ENCODE measurements around the gene FOXO4. TPM values are rescaled to one million over a fixed set of nuclear protein-coding genes. Genes with fewer than 3 reads are reported as not detected.
"Not testable (repeated sequence)": the region's sequence is repeated elsewhere in the genome, so short reads cannot be mapped to it uniquely, and the experiment has no call there.

FOXO4 gene, protein sequence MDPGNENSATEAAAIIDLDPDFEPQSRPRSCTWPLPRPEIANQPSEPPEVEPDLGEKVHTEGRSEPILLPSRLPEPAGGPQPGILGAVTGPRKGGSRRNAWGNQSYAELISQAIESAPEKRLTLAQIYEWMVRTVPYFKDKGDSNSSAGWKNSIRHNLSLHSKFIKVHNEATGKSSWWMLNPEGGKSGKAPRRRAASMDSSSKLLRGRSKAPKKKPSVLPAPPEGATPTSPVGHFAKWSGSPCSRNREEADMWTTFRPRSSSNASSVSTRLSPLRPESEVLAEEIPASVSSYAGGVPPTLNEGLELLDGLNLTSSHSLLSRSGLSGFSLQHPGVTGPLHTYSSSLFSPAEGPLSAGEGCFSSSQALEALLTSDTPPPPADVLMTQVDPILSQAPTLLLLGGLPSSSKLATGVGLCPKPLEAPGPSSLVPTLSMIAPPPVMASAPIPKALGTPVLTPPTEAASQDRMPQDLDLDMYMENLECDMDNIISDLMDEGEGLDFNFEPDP
- 61.6 TPM for total RNA-seq

DNA sequence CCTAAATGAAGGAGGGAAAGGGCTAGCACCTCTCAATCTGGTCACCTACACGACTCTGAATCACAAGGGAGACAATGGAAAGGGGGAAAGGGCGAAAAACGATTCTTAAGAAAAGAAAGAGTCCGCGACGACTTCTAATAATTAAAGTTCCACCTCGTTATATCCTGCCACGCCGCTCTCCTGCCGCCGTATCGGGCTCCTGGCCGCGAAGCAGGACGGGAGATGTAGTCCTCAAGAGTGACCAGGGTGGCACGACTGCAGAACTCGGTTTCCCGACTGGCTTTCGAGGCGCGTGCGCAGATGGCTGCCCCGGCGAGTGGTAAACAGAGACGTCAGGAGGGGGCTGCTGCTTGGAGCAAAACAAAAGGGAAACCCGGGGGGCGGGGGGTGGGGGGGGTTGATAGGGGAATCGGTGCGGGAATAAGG, at the start of gene FOXO4:
Gene FOXO4 (plus strand): TSS at position 297 of the 426 bp plus-strand sequence. CDS start 678 bp downstream, outside the sequence.
- ATAC-seq: peak; percentile 95
- DNase-seq (ENCODE audit: low spot score): peak; percentile 94
- intact Hi-C loops (cut with DNase I): no loop called here

DNA sequence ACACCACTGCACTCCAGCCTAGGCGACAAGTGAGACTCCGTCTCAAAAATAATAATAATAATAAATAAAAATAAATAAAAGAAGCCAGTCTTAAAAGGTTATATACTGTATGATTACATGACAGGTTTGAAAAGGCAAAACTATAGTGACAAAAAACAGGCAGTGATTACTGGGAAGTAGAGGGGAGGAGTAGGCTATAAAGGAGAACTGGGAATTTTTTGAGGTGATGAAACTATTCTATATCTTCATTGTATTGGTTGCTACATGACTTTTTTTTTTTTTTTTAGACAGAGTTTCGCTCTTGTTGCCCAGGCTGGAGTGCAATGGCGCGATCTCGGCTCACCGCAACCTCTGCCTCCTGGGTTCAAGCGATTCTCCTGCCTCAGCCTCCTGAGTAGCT, 47.8 kb upstream of the FOXO4 start:
- ATAC-seq; DNase-seq (ENCODE audit: low spot score); intact Hi-C loops (cut with DNase I): not testable (repeated sequence)

DNA sequence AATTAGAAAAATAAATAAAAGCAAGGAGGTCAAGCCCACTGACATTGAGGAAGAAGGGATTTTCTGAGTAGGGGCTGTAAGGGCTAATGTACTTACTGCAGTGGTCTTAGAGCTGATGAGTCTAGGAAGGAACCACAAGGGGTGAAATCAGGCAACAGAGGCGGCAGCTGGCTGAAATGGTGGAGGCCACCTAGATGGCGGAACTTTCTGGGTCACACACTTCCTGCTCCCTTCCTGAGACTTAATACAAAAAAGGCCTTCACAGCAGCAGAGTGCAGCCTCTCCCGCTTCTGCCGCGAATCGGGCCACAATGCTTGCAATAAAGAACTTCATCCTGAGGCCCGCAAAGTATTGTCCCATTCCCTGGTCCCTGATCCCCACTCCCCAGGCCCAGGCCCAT, 42.9 kb upstream of the FOXO4 start:
- no peak for DNase-seq (ENCODE audit: low spot score)
- no peak for ATAC-seq
- intact Hi-C loops (cut with DNase I): no loop called here

DNA sequence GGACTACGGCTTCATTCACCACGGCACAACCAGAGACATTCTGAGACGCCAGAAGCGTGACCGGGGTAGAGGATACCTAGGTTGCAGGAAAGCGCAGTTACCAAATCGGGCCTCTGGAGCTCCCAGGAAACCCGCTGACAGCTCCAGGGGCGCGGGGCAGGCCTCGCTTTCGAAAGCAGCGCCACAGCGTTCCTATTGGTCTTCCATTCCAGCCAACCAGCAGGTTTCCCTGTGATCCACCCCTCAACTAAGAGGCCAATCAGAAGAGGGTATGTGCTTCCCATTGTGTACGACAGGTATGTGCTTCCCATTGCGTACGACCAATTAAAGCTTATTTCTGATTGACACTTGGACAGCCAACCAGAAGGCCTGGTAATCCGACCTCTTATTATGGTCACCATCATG, 42.4 kb upstream of the FOXO4 start:
- DNase-seq (ENCODE audit: low spot score) (no peak), ATAC-seq (no peak)

DNA sequence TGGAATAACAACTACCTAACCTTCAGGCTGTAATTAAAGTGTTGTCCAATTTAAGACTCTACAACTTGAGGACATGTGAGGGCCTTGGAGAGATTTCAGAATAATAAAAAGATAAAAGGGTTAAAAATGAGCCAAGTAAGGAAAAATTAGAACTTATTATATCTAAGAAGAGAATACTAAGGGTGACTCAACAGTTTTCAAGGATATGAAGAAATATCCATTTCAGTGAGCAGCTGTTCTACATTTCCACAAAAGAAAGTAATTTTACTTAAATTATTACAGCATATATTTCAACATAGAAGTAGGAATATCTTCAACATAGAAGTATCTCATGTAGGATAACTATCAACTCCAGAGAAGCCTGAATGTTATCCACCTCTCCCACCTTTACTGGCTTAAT, 38.8 kb upstream of the FOXO4 start:
- intact Hi-C loops (cut with DNase I): no loop called here
- DNase-seq (ENCODE audit: low spot score): no peak
- ATAC-seq: no peak

More for the DNA sequence above, 42.4 kb upstream of the FOXO4 start:
- intact Hi-C loops (cut with DNase I): no loop called here

DNA sequence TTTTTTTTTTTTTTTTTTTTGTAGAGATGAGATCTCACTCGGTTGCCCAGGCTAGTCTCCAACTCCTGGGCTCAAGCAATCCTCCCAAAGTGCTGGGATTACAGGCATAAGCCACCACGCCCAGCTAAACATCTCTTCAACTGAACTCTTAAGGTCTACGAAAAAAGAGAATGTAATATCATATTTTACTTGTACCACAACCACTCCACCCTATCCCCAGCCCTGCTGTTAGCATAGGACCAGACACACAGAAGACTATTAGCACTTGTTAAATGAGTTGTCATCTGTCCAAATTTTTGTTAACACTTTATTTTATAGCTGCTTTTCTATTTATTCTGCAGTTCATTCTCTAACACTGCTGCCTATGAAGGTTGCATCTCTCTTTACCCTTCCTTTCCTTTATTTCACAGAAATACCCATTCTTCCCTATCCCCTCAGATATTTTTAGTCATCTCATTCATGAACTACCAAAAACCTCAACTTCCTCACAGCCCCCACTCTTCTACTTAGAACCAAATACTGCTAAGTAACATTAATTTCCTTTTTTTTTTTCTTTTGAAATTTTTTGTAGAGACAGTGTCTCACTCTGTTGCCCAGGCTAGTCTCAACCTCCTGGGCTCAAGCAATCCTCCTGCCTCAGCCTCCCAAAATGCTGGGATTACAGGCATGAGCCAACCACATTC, 37.7 kb upstream of the FOXO4 start:
- intact Hi-C loops (cut with DNase I): no loop called here
- DNase-seq (ENCODE audit: low spot score) (no peak), ATAC-seq (no peak)

DNA sequence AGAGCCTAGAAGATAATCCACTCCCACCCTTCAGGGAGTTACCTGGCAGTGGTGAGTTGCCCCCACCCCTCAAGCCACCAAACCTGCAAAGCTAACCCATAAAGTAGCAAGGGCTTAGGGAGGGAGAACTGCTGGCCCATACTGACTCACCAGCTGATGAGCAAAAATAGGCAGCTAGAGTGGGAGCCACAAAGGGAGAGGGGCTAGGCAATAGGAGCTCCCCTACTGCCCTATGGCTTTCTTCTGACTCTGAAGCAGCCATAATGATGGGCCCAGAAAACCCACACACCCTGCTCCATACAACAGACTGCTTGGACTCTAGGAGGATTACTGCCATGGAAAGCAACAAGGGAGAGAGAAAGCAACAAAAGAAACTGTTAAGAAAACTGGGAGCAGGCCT, 35.5 kb upstream of the FOXO4 start:
- ATAC-seq (no peak), DNase-seq (ENCODE audit: low spot score) (no peak)
- intact Hi-C loops (cut with DNase I): no loop called here

DNA sequence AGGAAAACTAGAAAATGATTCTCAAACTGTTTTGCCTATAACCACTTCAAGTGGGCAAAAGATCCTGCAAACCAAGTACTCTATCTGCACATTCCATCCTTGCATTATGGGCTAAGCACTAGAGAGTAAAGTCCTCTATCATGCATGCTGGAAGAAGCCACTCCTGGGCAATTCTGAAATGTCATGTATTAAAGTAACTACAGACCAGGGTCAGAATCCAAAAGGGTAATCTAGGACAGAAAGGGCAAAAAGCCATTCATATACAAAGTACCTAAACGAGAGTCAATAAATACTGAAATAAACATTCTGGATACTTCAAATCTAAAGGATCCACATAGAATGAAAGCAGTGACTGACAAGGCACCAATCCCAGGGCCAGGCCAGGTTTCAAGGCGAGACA, 28.6 kb upstream of the FOXO4 start:
- ATAC-seq (no peak), DNase-seq (ENCODE audit: low spot score) (no peak)
- intact Hi-C loops (cut with DNase I): no loop called here

DNA sequence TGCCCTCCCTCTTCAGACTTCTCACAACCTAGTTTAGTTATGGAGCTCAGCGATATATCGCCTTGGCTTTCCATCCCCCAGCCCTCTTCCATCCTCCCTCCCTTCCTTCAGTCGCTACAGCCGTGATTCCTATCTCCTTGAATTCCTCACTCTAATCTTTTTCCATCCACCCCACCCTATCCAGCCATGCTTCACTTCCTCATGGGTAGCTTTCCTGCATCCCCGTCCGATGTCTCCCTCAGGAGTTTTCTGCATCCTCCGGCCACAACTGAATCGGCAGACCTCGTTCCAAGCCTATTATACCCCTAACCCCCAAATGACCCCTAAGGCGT, 28.0 kb upstream of the FOXO4 start:
- intact Hi-C loops (cut with DNase I): no loop called here
- DNase-seq (ENCODE audit: low spot score) (no peak), ATAC-seq (peak; percentile 5)

DNA sequence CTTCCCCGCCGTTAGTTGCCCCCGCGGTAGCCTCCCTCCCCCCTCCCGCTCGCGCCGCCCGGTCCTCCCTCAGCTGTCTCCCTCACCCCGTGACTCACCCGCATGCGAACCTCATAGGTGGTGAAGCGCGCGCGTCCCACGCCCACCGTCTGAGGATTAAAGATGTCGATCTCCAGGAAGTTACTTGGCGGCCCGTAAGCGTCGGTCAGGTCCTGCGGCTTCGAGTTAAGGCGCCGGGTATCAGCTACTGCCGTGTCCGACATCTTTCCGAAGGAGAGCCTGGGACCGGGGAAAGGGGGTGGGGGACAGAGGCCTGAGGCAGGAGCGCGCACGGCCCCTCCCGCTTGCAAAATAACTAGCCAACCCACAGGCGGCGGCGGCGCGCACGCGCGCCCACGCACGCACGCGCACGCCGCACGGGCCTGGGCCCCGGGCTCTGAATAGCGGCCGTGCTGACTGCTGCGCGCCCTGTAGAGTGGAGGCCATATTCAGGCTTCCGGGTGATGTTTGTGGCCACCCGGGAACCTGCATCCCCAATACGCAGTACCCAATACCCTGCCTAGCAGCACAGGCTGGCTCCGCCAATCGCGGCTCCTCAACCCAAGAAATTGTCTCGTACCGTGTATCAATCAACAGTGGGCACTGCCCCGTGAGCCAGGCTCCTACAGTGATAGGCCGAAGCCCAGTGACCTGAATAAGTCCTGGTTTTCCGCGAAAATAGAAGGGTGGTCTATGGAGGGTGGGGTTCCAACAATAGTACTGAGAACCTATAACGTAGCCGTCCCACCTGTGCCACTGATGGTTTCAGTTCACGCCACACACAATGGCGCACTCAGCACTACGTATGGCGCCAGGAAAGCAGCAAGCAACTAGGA, 27.4 kb upstream of the FOXO4 start, which contains the start of gene SNX12:
Gene SNX12 (minus strand): TSS at position 291 of the 875 bp plus-strand sequence. CDS start 28 bp downstream, at position 263.
- peak; percentile 91 for DNase-seq (ENCODE audit: low spot score)
- ATAC-seq: peak; percentile 99
- intact Hi-C loops (cut with DNase I): no loop called here

DNA sequence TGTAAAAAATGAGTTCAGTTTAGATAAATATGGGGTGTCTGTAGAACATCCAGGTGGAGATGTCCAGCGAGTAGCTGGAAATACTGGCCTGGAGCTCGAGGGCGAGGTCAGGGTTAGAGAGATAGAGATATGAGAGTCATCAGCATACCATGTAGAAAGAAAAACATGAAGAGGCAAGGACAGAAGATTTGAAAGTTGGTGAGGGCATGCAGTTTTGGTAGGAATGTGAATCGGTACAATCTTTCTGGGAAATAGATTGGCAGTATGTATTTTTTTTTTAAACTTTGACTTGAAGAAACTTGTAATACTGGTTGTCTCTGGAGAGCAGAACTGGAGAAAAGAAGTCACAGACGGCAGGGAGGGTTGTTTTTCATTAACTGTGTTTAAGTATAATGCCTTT, 25.1 kb upstream of the FOXO4 start:
- DNase-seq (ENCODE audit: low spot score) (no peak), ATAC-seq (no peak)
- intact Hi-C loops (cut with DNase I): no loop called here

DNA sequence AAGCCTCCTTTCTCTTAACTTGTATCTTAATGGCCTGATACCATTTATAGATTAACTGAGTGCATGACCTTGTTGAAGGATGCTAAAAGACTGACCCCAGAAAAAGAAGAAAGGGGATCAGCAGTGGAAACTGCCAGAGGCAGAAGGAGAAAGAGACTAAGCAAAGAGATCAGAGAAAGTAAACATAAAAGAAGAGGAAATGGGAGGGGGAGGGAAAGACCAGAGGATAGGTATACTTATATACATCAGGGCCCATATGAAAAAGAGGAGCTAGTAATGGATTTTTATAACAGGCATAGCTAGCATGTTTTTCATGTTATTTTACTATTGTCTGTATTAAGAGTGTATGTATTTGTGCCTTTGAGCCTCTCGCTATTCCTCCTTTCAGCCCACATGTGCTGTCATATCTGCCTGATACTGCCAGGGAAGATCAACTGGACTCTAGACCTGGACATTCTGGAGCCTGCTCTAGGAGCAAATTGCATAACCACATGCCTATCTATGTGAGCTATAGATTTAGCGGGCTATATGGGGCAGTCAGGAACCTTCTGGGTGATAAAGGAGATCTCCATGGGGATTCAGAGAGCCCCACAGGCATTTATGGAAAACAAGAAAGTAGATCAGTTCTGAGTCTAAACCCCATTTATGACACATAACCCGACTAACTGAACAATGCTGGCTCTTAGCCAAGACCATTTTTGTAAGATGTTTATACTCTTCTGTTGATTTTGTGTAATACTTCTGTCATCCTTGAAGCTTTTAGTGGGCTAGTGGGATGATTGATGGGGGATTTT, 14.1 kb upstream of the FOXO4 start:
- ATAC-seq (no peak), DNase-seq (ENCODE audit: low spot score) (no peak)
- intact Hi-C loops (cut with DNase I): no loop called here

DNA sequence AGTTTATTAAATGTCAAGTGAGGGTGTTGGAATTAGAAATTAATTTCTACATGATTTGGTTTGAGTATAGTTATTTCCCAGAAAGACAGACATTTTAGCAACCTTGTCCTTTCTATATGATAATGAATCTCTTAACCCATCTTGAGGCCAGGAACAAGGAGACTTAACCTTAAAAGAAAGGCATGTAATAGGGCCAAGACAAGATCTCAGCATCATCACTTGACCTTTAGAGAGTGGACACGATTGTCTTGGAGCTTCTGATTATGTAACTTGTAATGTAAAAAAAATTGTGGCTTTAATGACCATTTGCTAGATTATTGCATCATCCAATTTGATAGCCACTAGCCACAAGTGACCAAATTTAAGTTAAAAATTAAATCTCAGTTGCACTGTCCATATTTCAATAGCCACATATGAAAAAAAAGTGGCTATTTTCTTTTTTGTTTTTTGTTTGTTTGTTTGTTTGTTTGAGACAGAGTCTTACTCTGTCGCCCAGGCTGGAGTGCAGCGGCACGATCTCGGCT, 13.5 kb upstream of the FOXO4 start:
- ATAC-seq (no peak), DNase-seq (ENCODE audit: low spot score) (no peak)
- intact Hi-C loops (cut with DNase I): no loop called here

DNA sequence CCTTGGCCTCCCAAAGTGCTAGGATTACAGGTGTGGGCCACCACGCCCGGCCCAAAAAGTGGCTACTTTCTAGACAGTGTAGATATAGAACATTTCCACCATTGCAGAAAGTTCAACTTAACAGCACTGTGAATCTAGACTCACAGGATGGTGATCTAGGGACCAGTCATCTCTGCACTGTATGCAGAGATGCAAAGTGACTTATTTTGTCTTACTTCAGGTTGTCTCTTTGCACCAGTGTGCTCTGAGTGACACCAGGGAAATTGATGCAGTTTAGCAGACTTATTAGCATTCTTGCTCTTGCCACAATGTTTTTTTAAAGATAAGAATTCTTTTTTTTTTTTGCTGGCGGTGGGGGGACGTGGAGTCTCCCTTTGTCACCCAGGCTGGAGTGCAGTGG, 12.8 kb upstream of the FOXO4 start:
- DNase-seq (ENCODE audit: low spot score): no peak
- intact Hi-C loops (cut with DNase I): no loop called here
- no peak for ATAC-seq

DNA sequence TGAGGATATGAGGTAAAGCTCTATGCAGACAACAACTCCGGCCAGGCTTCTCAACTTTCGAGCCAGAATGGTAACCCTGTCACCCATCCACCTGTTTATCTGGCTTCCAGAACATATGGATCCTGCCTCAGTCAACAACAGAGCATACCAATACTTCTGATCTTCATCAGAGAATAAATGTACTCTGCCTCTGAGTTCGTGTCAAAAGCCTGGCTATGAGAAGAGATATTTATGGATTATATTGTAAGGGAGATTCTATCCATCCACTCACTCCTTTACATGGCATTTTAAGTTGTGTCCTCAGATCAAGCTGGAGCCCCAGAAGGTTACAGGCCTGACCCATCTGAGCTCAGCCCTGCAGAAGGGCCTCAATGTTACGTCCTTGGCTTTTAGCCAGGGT, 9.8 kb upstream of the FOXO4 start:
- ATAC-seq (no peak), DNase-seq (ENCODE audit: low spot score) (no peak)
- intact Hi-C loops (cut with DNase I): no loop called here

DNA sequence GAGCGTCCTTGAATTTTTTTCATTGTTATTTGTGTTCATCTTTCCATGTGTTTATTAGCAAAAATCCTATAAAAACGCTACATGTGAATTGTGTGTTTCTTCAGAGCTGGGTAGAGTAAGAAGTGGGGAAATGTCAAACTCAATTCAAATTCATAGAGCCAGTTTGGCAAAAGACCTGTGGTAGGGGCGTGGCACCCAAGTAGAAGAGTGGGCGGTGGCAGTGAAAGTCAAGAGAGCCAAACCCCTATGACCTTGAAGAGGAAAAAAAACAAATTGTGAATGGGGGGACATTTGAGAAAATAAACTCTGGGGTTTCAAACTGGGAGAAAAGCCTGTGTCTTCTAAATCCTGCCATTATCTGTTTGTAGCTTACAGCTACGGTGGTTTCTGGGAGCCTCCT, 4.4 kb upstream of the FOXO4 start:
- DNase-seq (ENCODE audit: low spot score) (no peak), ATAC-seq (no peak)
- intact Hi-C loops (cut with DNase I): no loop called here

DNA sequence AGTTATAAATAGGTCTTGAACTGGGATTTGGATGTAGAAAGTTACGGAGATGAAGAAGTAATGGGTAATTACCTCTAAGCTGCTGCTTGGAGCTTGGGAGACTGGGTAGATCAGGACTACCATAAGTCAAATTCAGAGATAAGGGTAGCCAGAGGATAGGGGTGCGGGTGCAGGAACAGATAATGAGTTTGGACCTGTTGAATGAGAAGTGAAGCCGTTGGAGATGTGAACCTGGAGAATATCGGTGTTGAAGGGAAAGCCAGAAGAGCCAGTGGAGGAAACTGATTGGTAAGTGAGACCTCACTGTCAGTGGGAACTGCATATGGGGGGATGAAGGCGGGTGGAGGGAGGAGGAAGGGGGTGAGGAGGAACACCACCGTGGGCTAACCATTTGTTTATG, 618 bp upstream of the FOXO4 start:
- ATAC-seq (no peak), DNase-seq (ENCODE audit: low spot score) (no peak)
- intact Hi-C loops (cut with DNase I): no loop called here

DNA sequence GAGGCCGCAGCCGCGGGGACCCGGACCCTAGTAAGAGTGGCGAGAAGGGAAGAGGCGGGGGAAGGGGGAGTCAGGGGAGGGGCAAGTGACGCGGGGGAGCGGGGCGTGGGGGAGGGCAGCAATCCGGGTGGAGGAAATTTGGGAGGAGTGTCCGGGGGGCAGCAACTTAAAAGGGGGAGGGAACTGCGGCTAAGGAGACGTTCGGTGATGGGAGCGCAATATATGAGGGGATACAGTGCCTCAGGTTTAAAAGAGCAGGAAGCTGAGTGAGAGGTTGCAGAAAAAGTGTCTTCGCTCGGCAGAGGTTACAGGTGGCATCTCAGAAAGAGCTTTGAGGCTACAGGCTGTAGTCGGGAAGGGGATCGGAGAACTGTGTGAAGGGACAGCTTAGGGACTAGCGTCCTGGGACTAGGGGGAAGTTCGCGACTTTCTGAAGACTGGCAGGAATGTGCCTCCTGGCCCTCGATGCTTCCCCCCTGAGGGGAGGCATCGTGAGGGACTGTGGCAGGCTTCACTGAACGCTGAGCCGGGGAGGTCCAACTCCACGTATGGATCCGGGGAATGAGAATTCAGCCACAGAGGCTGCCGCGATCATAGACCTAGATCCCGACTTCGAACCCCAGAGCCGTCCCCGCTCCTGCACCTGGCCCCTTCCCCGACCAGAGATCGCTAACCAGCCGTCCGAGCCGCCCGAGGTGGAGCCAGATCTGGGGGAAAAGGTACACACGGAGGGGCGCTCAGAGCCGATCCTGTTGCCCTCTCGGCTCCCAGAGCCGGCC, 519 bp downstream of the FOXO4 start:
- intact Hi-C loops (cut with DNase I): no loop called here
- DNase-seq (ENCODE audit: low spot score) (peak; percentile 57), ATAC-seq (peak; percentile 89)

Measured in sciatic nerve (tissue), 2 donors.